Osteocyte (in vitro differentiated cells): ENCODE data around the gene TPST2. TPM values are rescaled to one million over a fixed set of nuclear protein-coding genes. Genes with fewer than 3 reads are reported as not detected.
A peak's percentile ranks its signal among the peaks of the same experiment; 100 is the strongest.

Experiments used
- DNase-seq: peaks from one replicate; pipeline ENCODE4 v3.0.0; 2021; ENCODE audit warnings: mixed read lengths; ENCODE audit not compliant: unreplicated experiment; ENCODE audit errors: extremely low spot score
- H3K27ac Mint-ChIP-seq: one replicate; pipeline ENCODE4 v1.8.0; 2021; ENCODE audit warnings: mild to moderate bottlenecking, mixed read lengths; ENCODE audit not compliant: unreplicated experiment
- H3K27me3 Mint-ChIP-seq: one replicate; pipeline ENCODE4 v1.8.0; 2021; ENCODE audit warnings: mixed read lengths; ENCODE audit not compliant: unreplicated experiment
- H3K36me3 Mint-ChIP-seq: one replicate; pipeline ENCODE4 v1.8.0; 2021; ENCODE audit warnings: mixed read lengths; ENCODE audit not compliant: unreplicated experiment
- H3K4me1 Mint-ChIP-seq: one replicate; pipeline ENCODE4 v1.8.0; 2021; ENCODE audit warnings: mixed read lengths; ENCODE audit not compliant: unreplicated experiment
- H3K4me3 Mint-ChIP-seq: one replicate; pipeline ENCODE4 v1.8.0; 2021; ENCODE audit warnings: mild to moderate bottlenecking, moderate library complexity, mixed read lengths; ENCODE audit not compliant: unreplicated experiment
- H3K9me3 Mint-ChIP-seq: one replicate; pipeline ENCODE4 v1.8.0; 2021; ENCODE audit warnings: mixed read lengths; ENCODE audit not compliant: unreplicated experiment
- total RNA-seq: library from RNA; stranded (reverse); gene quantifications from 2 replicates; pipeline ENCODE4 v1.2.1, GENCODE V29; 2021
- TF ChIP-seq, protein P1 (sequence below): fragments of 200-600 bp; sonication (generic); IDR thresholded peaks from 2 replicates; pipeline ENCODE4 v1.5.0; 2021; ENCODE audit warnings: antibody characterized with exemption, mild to moderate bottlenecking, moderate library complexity

Gene TPST2
- total RNA-seq, 1 donor from 2014 or later = 16.3 TPM

DNA sequence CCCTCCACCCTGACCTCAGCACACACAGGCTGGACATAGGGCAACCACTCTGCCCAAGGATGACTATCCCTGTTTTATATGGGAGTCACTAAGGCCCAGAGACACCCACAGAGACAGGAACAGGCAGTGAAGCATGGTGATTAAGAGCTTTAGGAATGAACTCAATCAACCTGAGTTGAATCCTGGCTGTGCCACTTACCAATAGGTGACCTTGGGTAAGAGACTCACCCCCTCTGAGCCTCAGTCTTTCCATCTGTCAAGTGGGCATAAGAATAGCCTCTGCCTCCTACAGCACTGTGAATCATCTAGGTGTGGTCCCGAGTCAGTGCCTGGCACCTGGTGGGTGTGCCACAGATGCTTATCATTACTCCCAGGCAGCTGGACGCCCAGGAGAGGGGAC is 21.1 kb upstream of the TPST2 start:
- Mint-ChIP-seq H3K4me1 (peaks cover 9% of the 10 kb centered on the region), H3K4me3 (no peak overlapping the region), H3K27me3 (peaks cover 34% of the 10 kb centered on the region), H3K9me3 (no peaks in the 10 kb centered on the region), H3K36me3 (no peaks in the 10 kb centered on the region), H3K27ac (peak overlapping the region; percentile 89)
- TF ChIP-seq, protein P1, sequence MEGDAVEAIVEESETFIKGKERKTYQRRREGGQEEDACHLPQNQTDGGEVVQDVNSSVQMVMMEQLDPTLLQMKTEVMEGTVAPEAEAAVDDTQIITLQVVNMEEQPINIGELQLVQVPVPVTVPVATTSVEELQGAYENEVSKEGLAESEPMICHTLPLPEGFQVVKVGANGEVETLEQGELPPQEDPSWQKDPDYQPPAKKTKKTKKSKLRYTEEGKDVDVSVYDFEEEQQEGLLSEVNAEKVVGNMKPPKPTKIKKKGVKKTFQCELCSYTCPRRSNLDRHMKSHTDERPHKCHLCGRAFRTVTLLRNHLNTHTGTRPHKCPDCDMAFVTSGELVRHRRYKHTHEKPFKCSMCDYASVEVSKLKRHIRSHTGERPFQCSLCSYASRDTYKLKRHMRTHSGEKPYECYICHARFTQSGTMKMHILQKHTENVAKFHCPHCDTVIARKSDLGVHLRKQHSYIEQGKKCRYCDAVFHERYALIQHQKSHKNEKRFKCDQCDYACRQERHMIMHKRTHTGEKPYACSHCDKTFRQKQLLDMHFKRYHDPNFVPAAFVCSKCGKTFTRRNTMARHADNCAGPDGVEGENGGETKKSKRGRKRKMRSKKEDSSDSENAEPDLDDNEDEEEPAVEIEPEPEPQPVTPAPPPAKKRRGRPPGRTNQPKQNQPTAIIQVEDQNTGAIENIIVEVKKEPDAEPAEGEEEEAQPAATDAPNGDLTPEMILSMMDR = no peak
- DNase-seq = no peak

DNA sequence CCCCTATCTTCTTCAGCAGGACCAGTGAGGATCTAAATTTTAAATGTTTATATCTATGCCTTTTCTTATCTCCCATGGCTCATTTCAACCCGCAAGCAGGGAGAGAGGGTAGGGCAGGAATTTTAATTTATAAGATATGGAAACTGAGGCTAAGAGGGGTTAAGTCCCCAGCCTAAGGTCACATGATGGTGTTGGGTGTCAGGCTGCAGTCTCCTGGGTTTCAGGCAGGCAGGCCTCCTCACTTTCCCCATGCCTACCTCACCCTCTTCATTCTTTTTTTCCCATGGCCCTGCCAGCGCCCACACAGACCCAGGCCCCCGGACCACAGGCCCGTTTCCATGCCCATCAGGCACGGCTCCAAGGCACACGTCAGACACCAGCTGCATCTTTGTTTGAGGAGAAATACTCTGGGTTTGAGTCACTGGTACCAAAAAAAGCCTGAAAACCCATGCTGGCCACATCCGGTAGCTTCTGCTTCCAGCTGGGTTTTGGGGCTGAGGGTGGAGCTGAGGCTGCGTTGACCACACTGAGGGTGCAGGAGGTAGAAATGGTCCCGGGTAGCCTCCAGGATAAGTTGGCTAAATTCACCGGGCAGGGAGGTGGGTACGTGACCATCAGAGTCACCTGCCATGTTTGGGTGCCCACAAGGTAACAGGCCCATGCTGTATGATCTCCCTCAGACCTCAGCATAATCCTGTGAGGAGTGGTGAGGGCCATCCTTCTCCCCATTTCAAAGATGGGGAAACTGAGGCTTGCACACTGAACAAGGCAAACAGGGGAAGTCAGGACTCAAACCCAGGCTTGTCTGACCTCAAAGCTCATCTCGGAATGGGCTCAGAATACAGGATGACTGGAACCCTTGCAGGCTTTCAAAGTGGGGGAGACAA is 20.4 kb upstream of the TPST2 start:
- peak overlapping the region; percentile 89 for H3K27ac Mint-ChIP-seq
- H3K4me1 Mint-ChIP-seq = peaks cover 9% of the 10 kb centered on the region
- H3K9me3 Mint-ChIP-seq = no peaks in the 10 kb centered on the region
- DNase-seq = no peak
- H3K4me3 Mint-ChIP-seq = no peak overlapping the region
- no peaks in the 10 kb centered on the region for H3K36me3 Mint-ChIP-seq
- TF ChIP-seq, protein P1 = no peak
- peaks cover 34% of the 10 kb centered on the region for H3K27me3 Mint-ChIP-seq

DNA sequence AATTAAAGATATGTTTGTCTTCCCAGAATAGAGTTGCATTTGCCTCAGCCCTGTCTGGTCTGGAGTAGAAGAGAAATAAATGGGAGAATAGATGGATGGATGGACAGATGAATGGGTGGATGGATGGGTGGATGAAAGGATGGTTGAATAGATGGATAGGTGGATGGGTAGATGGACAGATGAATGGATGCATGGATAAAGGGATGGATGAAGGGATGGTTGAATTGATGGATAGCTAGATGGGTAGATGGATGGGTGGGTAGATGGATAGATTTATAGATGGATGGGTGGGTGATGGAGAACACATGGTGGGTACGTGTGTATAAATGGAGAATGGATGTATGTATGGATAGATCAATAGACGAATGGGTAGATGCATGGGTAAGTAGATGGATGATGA is 19.4 kb upstream of the TPST2 start:
- no peaks in the 10 kb centered on the region for H3K36me3 Mint-ChIP-seq
- H3K4me1 Mint-ChIP-seq = peaks cover 9% of the 10 kb centered on the region
- H3K9me3 Mint-ChIP-seq = no peaks in the 10 kb centered on the region
- TF ChIP-seq, protein P1 = no peak
- H3K27ac Mint-ChIP-seq = peak overlapping the region; percentile 19
- DNase-seq = no peak
- H3K27me3 Mint-ChIP-seq = peaks cover 29% of the 10 kb centered on the region
- H3K4me3 Mint-ChIP-seq = no peak overlapping the region

- no peak for DNase-seq
- Mint-ChIP-seq H3K27ac (no peak overlapping the region), H3K4me3 (no peak overlapping the region), H3K27me3 (peaks cover 17% of the 10 kb centered on the region), H3K9me3 (no peaks in the 10 kb centered on the region), H3K36me3 (no peaks in the 10 kb centered on the region), H3K4me1 (peaks cover 9% of the 10 kb centered on the region)
- TF ChIP-seq, protein P1 = no peak
Measured at GRCh38 chr22:26608129-26608528, 18.2 kb upstream of the TPST2 start.

- Mint-ChIP-seq H3K4me3 (no peak overlapping the region), H3K9me3 (no peaks in the 10 kb centered on the region), H3K27me3 (peaks cover 11% of the 10 kb centered on the region), H3K27ac (no peak overlapping the region), H3K36me3 (no peaks in the 10 kb centered on the region), H3K4me1 (peaks cover 9% of the 10 kb centered on the region)
- TF ChIP-seq, protein P1 = no peak
- no peak for DNase-seq
Measured at GRCh38 chr22:26606611-26607010, 16.7 kb upstream of the TPST2 start.
